Uterus (tissue), 2 donors: Measurements from ENCODE around the gene PDE4B.

ENCODE experiments used
- POLR2A ChIP-seq, 2 donors: fragments of 450-650 bp; IDR thresholded peaks; one replicate each; pipeline ENCODE4 v1.6.1; 2016; ENCODE audit warnings: antibody characterized with exemption in 2 of 2, mild to moderate bottlenecking in 1 of 2, moderate library complexity in 1 of 2
- TF ChIP-seq, protein P1 (sequence below), 4 experiments: fragments of 200-600 bp in 2 of 4; fragments of 450-650 bp in 2 of 4; sonication (generic) in 2 of 4; IDR thresholded peaks; one replicate each; pipeline ENCODE4 v1.5.1; 2016 to 2019; ENCODE audit warnings: antibody characterized with exemption in 4 of 4, mild to moderate bottlenecking in 2 of 4, moderate library complexity in 1 of 4

DNA sequence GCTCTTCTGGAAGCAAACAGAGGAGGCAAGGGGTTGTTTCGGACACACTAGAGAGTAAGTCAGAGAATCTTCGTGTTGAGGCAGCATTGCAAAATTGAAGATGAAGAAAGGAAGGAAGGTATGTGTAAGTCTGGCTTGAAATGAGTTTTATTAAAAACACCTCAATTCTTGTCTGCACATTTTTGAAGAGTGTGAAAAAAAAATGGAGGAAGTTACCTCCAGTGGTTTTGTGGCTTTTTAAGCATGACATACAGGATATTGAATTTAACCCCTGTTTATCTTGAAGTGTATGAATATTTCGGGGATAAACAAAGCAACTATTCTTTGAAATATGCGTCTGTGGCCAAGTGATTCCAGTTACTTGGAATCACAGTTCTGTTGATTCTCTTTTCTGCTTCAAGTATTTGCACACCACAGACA, 538.0 kb downstream of the PDE4B start:
- TF ChIP-seq POLR2A (IDR thresholded peaks at IDR 0.05) = no peak
- TF ChIP-seq, protein P1, sequence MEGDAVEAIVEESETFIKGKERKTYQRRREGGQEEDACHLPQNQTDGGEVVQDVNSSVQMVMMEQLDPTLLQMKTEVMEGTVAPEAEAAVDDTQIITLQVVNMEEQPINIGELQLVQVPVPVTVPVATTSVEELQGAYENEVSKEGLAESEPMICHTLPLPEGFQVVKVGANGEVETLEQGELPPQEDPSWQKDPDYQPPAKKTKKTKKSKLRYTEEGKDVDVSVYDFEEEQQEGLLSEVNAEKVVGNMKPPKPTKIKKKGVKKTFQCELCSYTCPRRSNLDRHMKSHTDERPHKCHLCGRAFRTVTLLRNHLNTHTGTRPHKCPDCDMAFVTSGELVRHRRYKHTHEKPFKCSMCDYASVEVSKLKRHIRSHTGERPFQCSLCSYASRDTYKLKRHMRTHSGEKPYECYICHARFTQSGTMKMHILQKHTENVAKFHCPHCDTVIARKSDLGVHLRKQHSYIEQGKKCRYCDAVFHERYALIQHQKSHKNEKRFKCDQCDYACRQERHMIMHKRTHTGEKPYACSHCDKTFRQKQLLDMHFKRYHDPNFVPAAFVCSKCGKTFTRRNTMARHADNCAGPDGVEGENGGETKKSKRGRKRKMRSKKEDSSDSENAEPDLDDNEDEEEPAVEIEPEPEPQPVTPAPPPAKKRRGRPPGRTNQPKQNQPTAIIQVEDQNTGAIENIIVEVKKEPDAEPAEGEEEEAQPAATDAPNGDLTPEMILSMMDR (IDR thresholded peaks at IDR 0.05) = no peak
